Measurements from ENCODE around the gene CCDC85C. TPM values are rescaled to one million over a fixed set of nuclear protein-coding genes. Genes with fewer than 3 reads are reported as not detected.

Gene CCDC85C
- total and polyA plus RNA-seq, 2 of the 8 experiments (the other 6 are each of a cell fraction or from before 2014, with no cell fraction given) = 16.8 to 35.8 TPM

DNA sequence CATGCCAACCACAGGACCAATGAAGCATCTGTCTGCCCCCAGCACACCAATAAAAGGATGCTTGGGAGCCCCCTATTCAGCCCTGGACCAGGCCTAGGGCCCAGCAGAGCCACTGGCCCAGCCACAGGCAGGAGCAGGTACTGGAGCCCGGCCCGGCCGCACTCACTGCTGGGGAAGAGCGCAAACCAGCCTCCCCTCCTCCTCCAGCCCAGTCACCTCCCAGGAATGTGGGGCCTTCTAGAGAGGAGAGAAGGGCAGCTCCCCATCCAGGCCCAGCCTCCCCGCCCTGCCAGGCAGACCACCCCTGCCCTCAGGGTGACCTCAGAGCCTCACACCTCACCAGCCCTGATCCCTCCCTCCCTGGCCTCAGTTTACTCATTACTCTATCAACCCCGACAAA lies 66.6 kb downstream of the CCDC85C start (continued):
- TF ChIP-seq, protein P1, sequence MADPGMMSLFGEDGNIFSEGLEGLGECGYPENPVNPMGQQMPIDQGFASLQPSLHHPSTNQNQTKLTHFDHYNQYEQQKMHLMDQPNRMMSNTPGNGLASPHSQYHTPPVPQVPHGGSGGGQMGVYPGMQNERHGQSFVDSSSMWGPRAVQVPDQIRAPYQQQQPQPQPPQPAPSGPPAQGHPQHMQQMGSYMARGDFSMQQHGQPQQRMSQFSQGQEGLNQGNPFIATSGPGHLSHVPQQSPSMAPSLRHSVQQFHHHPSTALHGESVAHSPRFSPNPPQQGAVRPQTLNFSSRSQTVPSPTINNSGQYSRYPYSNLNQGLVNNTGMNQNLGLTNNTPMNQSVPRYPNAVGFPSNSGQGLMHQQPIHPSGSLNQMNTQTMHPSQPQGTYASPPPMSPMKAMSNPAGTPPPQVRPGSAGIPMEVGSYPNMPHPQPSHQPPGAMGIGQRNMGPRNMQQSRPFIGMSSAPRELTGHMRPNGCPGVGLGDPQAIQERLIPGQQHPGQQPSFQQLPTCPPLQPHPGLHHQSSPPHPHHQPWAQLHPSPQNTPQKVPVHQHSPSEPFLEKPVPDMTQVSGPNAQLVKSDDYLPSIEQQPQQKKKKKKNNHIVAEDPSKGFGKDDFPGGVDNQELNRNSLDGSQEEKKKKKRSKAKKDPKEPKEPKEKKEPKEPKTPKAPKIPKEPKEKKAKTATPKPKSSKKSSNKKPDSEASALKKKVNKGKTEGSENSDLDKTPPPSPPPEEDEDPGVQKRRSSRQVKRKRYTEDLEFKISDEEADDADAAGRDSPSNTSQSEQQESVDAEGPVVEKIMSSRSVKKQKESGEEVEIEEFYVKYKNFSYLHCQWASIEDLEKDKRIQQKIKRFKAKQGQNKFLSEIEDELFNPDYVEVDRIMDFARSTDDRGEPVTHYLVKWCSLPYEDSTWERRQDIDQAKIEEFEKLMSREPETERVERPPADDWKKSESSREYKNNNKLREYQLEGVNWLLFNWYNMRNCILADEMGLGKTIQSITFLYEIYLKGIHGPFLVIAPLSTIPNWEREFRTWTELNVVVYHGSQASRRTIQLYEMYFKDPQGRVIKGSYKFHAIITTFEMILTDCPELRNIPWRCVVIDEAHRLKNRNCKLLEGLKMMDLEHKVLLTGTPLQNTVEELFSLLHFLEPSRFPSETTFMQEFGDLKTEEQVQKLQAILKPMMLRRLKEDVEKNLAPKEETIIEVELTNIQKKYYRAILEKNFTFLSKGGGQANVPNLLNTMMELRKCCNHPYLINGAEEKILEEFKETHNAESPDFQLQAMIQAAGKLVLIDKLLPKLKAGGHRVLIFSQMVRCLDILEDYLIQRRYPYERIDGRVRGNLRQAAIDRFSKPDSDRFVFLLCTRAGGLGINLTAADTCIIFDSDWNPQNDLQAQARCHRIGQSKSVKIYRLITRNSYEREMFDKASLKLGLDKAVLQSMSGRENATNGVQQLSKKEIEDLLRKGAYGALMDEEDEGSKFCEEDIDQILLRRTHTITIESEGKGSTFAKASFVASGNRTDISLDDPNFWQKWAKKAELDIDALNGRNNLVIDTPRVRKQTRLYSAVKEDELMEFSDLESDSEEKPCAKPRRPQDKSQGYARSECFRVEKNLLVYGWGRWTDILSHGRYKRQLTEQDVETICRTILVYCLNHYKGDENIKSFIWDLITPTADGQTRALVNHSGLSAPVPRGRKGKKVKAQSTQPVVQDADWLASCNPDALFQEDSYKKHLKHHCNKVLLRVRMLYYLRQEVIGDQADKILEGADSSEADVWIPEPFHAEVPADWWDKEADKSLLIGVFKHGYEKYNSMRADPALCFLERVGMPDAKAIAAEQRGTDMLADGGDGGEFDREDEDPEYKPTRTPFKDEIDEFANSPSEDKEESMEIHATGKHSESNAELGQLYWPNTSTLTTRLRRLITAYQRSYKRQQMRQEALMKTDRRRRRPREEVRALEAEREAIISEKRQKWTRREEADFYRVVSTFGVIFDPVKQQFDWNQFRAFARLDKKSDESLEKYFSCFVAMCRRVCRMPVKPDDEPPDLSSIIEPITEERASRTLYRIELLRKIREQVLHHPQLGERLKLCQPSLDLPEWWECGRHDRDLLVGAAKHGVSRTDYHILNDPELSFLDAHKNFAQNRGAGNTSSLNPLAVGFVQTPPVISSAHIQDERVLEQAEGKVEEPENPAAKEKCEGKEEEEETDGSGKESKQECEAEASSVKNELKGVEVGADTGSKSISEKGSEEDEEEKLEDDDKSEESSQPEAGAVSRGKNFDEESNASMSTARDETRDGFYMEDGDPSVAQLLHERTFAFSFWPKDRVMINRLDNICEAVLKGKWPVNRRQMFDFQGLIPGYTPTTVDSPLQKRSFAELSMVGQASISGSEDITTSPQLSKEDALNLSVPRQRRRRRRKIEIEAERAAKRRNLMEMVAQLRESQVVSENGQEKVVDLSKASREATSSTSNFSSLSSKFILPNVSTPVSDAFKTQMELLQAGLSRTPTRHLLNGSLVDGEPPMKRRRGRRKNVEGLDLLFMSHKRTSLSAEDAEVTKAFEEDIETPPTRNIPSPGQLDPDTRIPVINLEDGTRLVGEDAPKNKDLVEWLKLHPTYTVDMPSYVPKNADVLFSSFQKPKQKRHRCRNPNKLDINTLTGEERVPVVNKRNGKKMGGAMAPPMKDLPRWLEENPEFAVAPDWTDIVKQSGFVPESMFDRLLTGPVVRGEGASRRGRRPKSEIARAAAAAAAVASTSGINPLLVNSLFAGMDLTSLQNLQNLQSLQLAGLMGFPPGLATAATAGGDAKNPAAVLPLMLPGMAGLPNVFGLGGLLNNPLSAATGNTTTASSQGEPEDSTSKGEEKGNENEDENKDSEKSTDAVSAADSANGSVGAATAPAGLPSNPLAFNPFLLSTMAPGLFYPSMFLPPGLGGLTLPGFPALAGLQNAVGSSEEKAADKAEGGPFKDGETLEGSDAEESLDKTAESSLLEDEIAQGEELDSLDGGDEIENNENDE (IDR thresholded peaks at IDR 0.05; ENCODE audit: insufficient replicate concordance, low read length) = no peak
- TF ChIP-seq JUN (IDR thresholded peaks at IDR 0.05; ENCODE audit: low read depth, low read length) (peak; percentile 61; the same call in 1 of the 2 replicates), YY1 (IDR thresholded peaks at IDR 0.05; ENCODE audit: low read depth, low read length) (no peak), BCL11A (IDR thresholded peaks at IDR 0.05; ENCODE audit: low read depth in 2 of 2, low read length in 2 of 2) (no peak)

Data from H1 (cell line).